Naive thymus-derived CD4-positive, alpha-beta T cell (primary cell): Measurements from ENCODE around the gene MOSPD3. TPM values are rescaled to one million over a fixed set of nuclear protein-coding genes. Genes with fewer than 3 reads are reported as not detected.
A peak's percentile ranks its signal among the peaks of the same experiment; 100 is the strongest.

ENCODE experiments used
- ATAC-seq: fragments of 150-1000 bp; cut with Tn5 transposase; 2 replicates; pipeline ENCODE4 v1.10.0; 2021; ENCODE audit warnings: mild to moderate bottlenecking, moderate library complexity
- CTCF ChIA-PET: fragments of 350-600 bp; sonication (Branson Sonifier 250); formaldehyde crosslinking; loops from one replicate; lab custom pipeline; 2021; ENCODE audit warnings: antibody characterized with exemption; lab: Charles Lee
- POLR2A ChIA-PET: fragments of 350-600 bp; sonication (Branson Sonifier 250); formaldehyde crosslinking; loops from one replicate; lab custom pipeline; 2021; ENCODE audit warnings: antibody characterized with exemption, inconsistent platforms; lab: Charles Lee
- DNase-seq, 9 donors: peaks; one replicate each; pipeline versions ENCODE4 v3.0.0 to v3.0.0-alpha.2; 2020 to 2022; ENCODE audit warnings: mixed read lengths in 1 of 9
- H3K27ac ChIP-seq: one replicate; pipeline ENCODE4 v1.7.0; 2013; ENCODE audit warnings: mild to moderate bottlenecking, low read depth, low read length, moderate library complexity
- H3K27me3 ChIP-seq, 2 donors: one replicate each; pipeline ENCODE4 v1.7.0; 2013; ENCODE audit warnings: low read length in 2 of 2, mild to moderate bottlenecking in 2 of 2, moderate library complexity in 2 of 2; ENCODE audit not compliant: control insufficient read depth in 2 of 2, insufficient read depth in 2 of 2
- H3K36me3 ChIP-seq, 3 experiments: 1 replicate in 2 of 3; 2 replicates in 1 of 3; pipeline ENCODE4 v1.7.0; 2013; ENCODE audit warnings: low read length in 3 of 3, mild to moderate bottlenecking in 3 of 3, moderate library complexity in 1 of 3; ENCODE audit not compliant: insufficient read depth in 3 of 3, control insufficient read depth in 2 of 3
- H3K4me1 ChIP-seq, 2 donors: one replicate each; pipeline ENCODE4 v1.7.0; 2013; ENCODE audit warnings: low read length in 2 of 2, mild to moderate bottlenecking in 2 of 2, moderate library complexity in 1 of 2; ENCODE audit not compliant: control insufficient read depth in 2 of 2, insufficient read depth in 2 of 2
- H3K4me3 ChIP-seq: 2 replicates; pipeline ENCODE4 v1.7.0; 2013; ENCODE audit warnings: mild to moderate bottlenecking, low read length
- H3K9me3 ChIP-seq, 3 experiments: 1 replicate in 2 of 3; 2 replicates in 1 of 3; pipeline ENCODE4 v1.7.0; 2013; ENCODE audit warnings: low read length in 3 of 3; ENCODE audit not compliant: control insufficient read depth in 2 of 3
- H3K27ac Mint-ChIP-seq, 9 donors: one replicate each; pipeline ENCODE4 v1.8.0; 2020 to 2022; ENCODE audit warnings: mixed read lengths in 9 of 9, mild to moderate bottlenecking in 8 of 9, moderate library complexity in 5 of 9, inconsistent platforms in 2 of 9
- H3K27me3 Mint-ChIP-seq, 5 donors: one replicate each; pipeline ENCODE4 v1.8.0; 2021 to 2022; ENCODE audit warnings: mixed read lengths in 5 of 5, mild to moderate bottlenecking in 1 of 5
- H3K36me3 Mint-ChIP-seq, 5 donors: one replicate each; pipeline ENCODE4 v1.8.0; 2020 to 2022; ENCODE audit warnings: mixed read lengths in 5 of 5, mild to moderate bottlenecking in 3 of 5, inconsistent platforms in 1 of 5
- H3K4me1 Mint-ChIP-seq, 7 donors: one replicate each; pipeline ENCODE4 v1.8.0; 2020 to 2022; ENCODE audit warnings: mixed read lengths in 7 of 7, mild to moderate bottlenecking in 3 of 7, inconsistent platforms in 1 of 7
- H3K4me3 Mint-ChIP-seq, 10 donors: one replicate each; pipeline ENCODE4 v1.8.0; 2020 to 2022; ENCODE audit warnings: mild to moderate bottlenecking in 10 of 10, mixed read lengths in 10 of 10, moderate library complexity in 6 of 10, inconsistent platforms in 2 of 10
- H3K9me3 Mint-ChIP-seq, 11 donors: one replicate each; pipeline ENCODE4 v1.8.0; 2020 to 2022; ENCODE audit warnings: mixed read lengths in 11 of 11, mild to moderate bottlenecking in 4 of 11, inconsistent platforms in 1 of 11, moderate library complexity in 1 of 11
- intact Hi-C, 2 donors: fragments of 100-400 bp; cut with micrococcal nuclease; formaldehyde crosslinking; loops; one replicate each; pipeline ENCODE4 v1.15.1; 2023
- polyA plus RNA-seq, 2 donors: library from polyadenylated mRNA; unstranded; fragments of 300-500 nt; fragmentation: Illumina TruSeq; gene quantifications; one replicate each; pipeline ENCODE4 v1.2.3, GENCODE V29; 2021
- total RNA-seq, 6 experiments: library from RNA in 5 of 6; stranded (reverse) in 5 of 6; gene quantifications; 1 replicate in 5 of 6; 2 replicates in 1 of 6; pipeline ENCODE4 v1.2.3 and lab custom pipeline; 2021 to 2026

Gene MOSPD3
- total and polyA plus RNA-seq, 7 experiments from 2014 or later, result 8.8 to 54.9 (median 14.7) TPM

DNA sequence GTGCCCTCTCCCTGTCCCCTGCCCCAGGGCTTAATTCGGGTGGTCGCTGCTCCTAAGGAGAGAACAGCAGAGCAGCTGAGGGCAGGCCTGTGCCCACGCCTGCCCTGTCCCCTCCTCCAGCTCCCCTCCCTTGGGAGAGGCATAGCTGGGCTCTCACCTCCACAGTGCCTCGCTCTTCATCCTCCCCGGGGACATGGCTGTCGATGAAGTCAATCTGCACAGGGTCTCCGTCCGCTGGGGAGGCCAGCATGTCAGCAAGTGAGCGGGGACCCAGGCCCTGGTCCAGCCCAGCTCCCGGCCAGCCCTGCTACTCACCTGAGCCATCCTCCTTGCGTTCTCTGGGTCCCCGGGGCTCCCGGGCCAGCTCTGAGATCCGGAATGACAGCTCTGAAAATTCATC, 34.8 kb upstream of the MOSPD3 start:
- DNase-seq, result no peak
- CTCF ChIA-PET, result interaction anchor here (0.7 to 1.2 kb wide), 2 partner anchors 12 to 36 kb away, joined by 3 to 5 read pairs; no protein-coding TSS in a partner anchor
- no peak overlapping the region for H3K27ac ChIP-seq

DNA sequence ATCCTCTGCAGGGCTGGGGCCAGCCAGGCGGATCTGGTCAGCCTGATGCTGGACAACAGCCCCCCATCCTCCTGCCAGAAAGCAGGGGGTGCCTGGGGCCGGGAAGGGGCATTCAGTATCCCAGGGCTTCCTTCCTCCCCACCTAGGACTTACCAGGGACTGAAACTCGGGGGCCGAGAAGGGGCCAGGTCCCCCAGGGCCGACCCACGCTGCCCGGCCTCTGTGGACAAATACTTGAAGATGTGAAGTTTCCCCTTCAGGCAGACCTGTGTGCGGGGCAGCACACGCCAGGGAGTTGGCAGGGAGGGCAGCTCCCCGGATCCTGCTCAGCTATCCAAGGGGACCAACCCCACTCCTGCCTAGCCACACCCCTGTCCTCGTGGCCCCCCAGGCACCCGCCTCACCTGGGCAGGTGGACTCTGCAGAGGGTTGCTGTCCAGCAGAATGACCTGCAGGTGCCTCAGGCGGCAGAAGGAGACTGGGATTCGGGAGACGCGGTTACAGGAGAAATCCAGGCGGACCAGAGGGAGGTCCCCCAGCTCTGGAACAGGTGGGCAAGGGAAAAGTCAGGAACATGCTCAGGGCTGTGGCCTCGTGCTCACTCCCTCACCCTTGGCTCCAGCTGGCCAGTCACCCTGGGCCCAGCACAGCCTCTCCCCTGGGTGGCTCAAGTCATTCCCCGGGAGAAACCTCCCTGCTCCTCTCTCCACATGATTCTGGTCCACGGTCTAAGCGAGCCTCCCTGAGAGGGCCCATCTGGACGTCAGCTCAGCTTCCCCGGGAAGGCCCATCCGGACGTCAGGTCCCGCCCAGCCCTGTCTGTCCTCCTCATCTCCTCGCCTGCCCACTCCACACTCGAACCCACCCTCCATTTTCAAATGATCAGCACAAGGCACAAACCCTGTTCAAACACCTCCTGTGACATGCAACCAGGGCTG, 33.8 kb upstream of the MOSPD3 start:
- CTCF ChIA-PET, result interaction anchor here (1.0 to 1.2 kb wide), 2 partner anchors 13 to 14 kb away, joined by 3 to 5 read pairs; no protein-coding TSS in a partner anchor

More for the DNA sequence above, 34.8 kb upstream of the MOSPD3 start:
- peaks cover 4 to 18% (median 5%) of the 10 kb centered on the region in 7 donors for H3K4me1 Mint-ChIP-seq
- Histone ChIP-seq H3K4me1 (peaks cover 11 to 12% of the 10 kb centered on the region in 2 donors), H3K27me3 (no peaks in the 10 kb centered on the region), H3K36me3 (peaks cover 27 to 97% (median 54%) of the 10 kb centered on the region in 3 experiments), H3K9me3 (no peaks in the 10 kb centered on the region), H3K4me3 (no peak overlapping the region)
- H3K9me3 Mint-ChIP-seq, result no peaks in the 10 kb centered on the region
- peaks cover 0 to 8% (median 5%) of the 10 kb centered on the region in 5 donors for H3K36me3 Mint-ChIP-seq
- ATAC-seq, result no peak
- intact Hi-C loops, result no loop called here
- peak overlapping the region in 2 of 9 donors; percentile 25 to 29 for H3K27ac Mint-ChIP-seq
- no peaks in the 10 kb centered on the region for H3K27me3 Mint-ChIP-seq
- POLR2A ChIA-PET, result interaction anchor here (0.6 to 2.6 kb wide), 5 partner anchors 9 to 132 kb away, joined by 3 to 17 read pairs (median 3); partner anchors contain the start of genes FBXO24 and LRCH4
- no peak overlapping the region for H3K4me3 Mint-ChIP-seq

DNA sequence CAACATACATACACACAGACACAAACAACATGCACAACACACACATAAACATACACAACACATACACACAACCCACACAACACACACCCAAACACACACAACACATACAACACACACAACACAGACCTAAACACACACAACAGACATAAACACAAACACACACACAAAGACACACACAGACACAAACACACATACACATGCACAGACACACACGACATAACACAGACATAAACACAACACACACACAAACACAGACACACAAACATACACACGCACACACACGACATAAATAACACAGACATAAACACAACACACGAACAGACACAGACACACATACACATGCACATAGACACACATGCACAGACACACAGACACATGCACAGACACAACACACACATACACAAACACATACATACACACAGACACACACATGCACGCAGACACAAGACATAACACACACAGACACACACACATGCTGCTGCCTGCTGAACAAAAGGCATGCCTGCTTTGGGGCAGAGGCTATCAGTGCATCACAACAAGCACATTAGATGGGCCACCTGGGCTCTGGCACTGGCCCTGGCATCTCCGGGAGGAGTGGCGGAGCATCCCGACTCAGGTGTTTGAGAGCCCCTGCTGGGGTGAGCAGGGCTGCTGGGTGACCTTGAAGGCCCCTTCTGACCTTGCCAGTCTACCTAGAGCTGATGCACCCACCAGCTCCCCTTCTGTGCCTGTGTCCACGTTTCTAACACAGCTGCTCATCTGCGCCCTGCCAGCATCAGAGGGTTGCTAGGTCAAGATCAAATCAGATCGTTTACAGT, 31.7 kb upstream of the MOSPD3 start:
- no peaks in the 10 kb centered on the region for H3K9me3 Mint-ChIP-seq
- Histone ChIP-seq H3K27me3 (no peaks in the 10 kb centered on the region), H3K4me1 (peaks cover 24% of the 10 kb centered on the region in 2 donors), H3K36me3 (peaks cover 27 to 71% (median 46%) of the 10 kb centered on the region in 3 experiments), H3K9me3 (no peaks in the 10 kb centered on the region), H3K27ac (no peak overlapping the region), H3K4me3 (no peak overlapping the region)
- ChIA-PET POLR2A (interaction anchor here (1.3 to 9.8 kb wide), 4 partner anchors 9 to 147 kb away, joined by 4 to 173 read pairs (median 90); partner anchors contain the start of gene MOSPD3), CTCF (interaction anchor here (0.6 to 7.1 kb wide), 2 partner anchors 19 to 125 kb away, joined by 3 to 65 read pairs; partner anchors contain the start of gene POP7)
- peak overlapping the region in 3 of 9 donors; percentile 2 to 99 (median 94) for H3K27ac Mint-ChIP-seq
- peaks cover 0 to 17% (median 3%) of the 10 kb centered on the region in 5 donors for H3K36me3 Mint-ChIP-seq
- H3K27me3 Mint-ChIP-seq, result no peaks in the 10 kb centered on the region
- intact Hi-C loops, result loop anchor here in 1 of 2 donors (10.0 kb wide), 1 partner anchor 476 kb away; the partner anchor contains the start of genes AP4M1 and MCM7
- H3K4me3 Mint-ChIP-seq, result peak overlapping the region in 1 of 10 donors; percentile 100
- ATAC-seq, result no peak
- DNase-seq, result no peak
- peaks cover 10 to 40% (median 24%) of the 10 kb centered on the region in 7 donors for H3K4me1 Mint-ChIP-seq

More for the DNA sequence above, 33.8 kb upstream of the MOSPD3 start:
- H3K27ac ChIP-seq, result no peak overlapping the region
- no peaks in the 10 kb centered on the region for H3K27me3 Mint-ChIP-seq
- no peak for ATAC-seq
- DNase-seq, result no peak
- peaks cover 0 to 10% (median 5%) of the 10 kb centered on the region in 5 donors for H3K36me3 Mint-ChIP-seq
- H3K9me3 Mint-ChIP-seq, result no peaks in the 10 kb centered on the region
- H3K36me3 ChIP-seq, result peaks cover 27 to 87% (median 54%) of the 10 kb centered on the region in 3 experiments
- peaks cover 5 to 24% (median 13%) of the 10 kb centered on the region in 7 donors for H3K4me1 Mint-ChIP-seq
- peak overlapping the region in 6 of 9 donors; percentile 8 to 59 (median 39) for H3K27ac Mint-ChIP-seq
- POLR2A ChIA-PET, result interaction anchor here (0.6 to 2.6 kb wide), 6 partner anchors 8 to 101 kb away, joined by 3 to 17 read pairs (median 3); partner anchors contain the start of genes FBXO24, LRCH4 and MOSPD3
- no peaks in the 10 kb centered on the region for H3K9me3 ChIP-seq
- H3K4me3 Mint-ChIP-seq, result no peak overlapping the region
- H3K27me3 ChIP-seq, result no peaks in the 10 kb centered on the region
- peaks cover 21 to 22% of the 10 kb centered on the region in 2 donors for H3K4me1 ChIP-seq
- H3K4me3 ChIP-seq, result no peak overlapping the region
- intact Hi-C loops, result no loop called here

DNA sequence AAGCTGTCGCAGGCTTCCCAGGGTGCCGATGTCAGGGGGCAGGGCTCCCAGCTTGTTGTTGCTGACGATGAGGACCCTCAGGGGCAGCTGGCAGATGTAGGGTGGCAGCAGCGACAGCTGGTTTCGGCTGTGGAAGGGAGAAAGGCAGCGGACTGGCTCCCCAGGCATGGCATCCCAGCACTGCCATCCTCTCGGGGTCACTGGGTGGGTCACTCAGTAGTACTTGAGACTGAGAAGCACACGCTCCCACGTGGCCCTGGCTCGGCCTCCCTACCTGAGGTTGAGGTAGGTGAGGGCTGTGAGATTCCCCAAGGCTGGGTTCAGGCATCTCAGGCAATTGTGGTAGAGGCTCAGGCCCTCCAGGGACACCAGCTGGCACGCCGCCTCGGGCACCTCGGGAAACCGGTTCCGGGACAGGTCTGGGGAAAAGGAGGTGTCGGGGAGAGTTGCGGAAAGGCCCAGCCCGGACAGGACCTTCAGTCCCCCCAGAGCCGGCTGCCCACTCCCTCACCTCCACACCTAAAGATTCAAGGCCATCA, 30.2 kb upstream of the MOSPD3 start:
- H3K4me3 Mint-ChIP-seq, result peak overlapping the region in 8 of 10 donors; percentile 95 to 100 (median 98)
- H3K4me1 Mint-ChIP-seq, result peaks cover 17 to 43% (median 24%) of the 10 kb centered on the region in 7 donors
- intact Hi-C loops, result loop anchor here in 1 of 2 donors (10.0 kb wide), 1 partner anchor 477 kb away; the partner anchor contains the start of genes AP4M1 and MCM7
- DNase-seq (no peak), ATAC-seq (no peak)
- no peaks in the 10 kb centered on the region for H3K27me3 Mint-ChIP-seq
- H3K9me3 Mint-ChIP-seq, result no peaks in the 10 kb centered on the region
- H3K27me3 ChIP-seq, result no peaks in the 10 kb centered on the region
- peak overlapping the region; percentile 94 for H3K4me3 ChIP-seq
- H3K9me3 ChIP-seq, result no peaks in the 10 kb centered on the region
- peaks cover 24 to 28% of the 10 kb centered on the region in 2 donors for H3K4me1 ChIP-seq
- H3K36me3 Mint-ChIP-seq, result peaks cover 0 to 12% (median 3%) of the 10 kb centered on the region in 5 donors
- H3K27ac ChIP-seq, result peak overlapping the region; percentile 90
- POLR2A ChIA-PET, result interaction anchor here (1.2 to 9.8 kb wide), 8 partner anchors 10 to 148 kb away, joined by 3 to 173 read pairs (median 44); partner anchors contain the start of genes MOSPD3 and TSC22D4
- CTCF ChIA-PET, result interaction anchor here (0.6 to 7.1 kb wide), 2 partner anchors 20 to 102 kb away, joined by 5 to 65 read pairs; no protein-coding TSS in a partner anchor
- H3K27ac Mint-ChIP-seq, result peak overlapping the region in 7 of 9 donors; percentile 91 to 99 (median 97)
- peaks cover 21 to 60% (median 32%) of the 10 kb centered on the region in 3 experiments for H3K36me3 ChIP-seq

GRCh38 chr7:100582650-100583049, 29.7 kb upstream of the MOSPD3 start:
- Mint-ChIP-seq H3K27ac (peak overlapping the region in 7 of 9 donors; percentile 91 to 99 (median 97)), H3K27me3 (no peaks in the 10 kb centered on the region), H3K36me3 (peaks cover 0 to 12% (median 3%) of the 10 kb centered on the region in 5 donors), H3K9me3 (no peaks in the 10 kb centered on the region), H3K4me1 (peaks cover 18 to 44% (median 24%) of the 10 kb centered on the region in 7 donors), H3K4me3 (peak overlapping the region; percentile 95 to 100 (median 99))
- Histone ChIP-seq H3K36me3 (peaks cover 21 to 54% (median 32%) of the 10 kb centered on the region in 3 experiments), H3K4me1 (peaks cover 24 to 28% of the 10 kb centered on the region in 2 donors), H3K27me3 (no peaks in the 10 kb centered on the region), H3K9me3 (no peaks in the 10 kb centered on the region), H3K4me3 (peak overlapping the region; percentile 94), H3K27ac (peak overlapping the region; percentile 90)
- ATAC-seq, result no peak
- intact Hi-C loops, result loop anchor here (1.0 to 10.0 kb wide), 3 partner anchors 12 to 478 kb away; partner anchors contain the start of genes AP4M1 (in 1 of the 2) and MCM7 (in 1 of the 2)
- DNase-seq, result no peak
- ChIA-PET CTCF (interaction anchor here (1.7 to 7.1 kb wide), 2 partner anchors 21 to 122 kb away, joined by 6 to 65 read pairs; no protein-coding TSS in a partner anchor), POLR2A (interaction anchor here (1.4 to 9.8 kb wide), 12 partner anchors 8 to 154 kb away, joined by 3 to 173 read pairs (median 33); partner anchors contain the start of genes GIGYF1, MEPCE, MOSPD3 and PCOLCE)
